ENCODE data around the gene SLC16A3.

The SLC16A3 gene

DNA sequence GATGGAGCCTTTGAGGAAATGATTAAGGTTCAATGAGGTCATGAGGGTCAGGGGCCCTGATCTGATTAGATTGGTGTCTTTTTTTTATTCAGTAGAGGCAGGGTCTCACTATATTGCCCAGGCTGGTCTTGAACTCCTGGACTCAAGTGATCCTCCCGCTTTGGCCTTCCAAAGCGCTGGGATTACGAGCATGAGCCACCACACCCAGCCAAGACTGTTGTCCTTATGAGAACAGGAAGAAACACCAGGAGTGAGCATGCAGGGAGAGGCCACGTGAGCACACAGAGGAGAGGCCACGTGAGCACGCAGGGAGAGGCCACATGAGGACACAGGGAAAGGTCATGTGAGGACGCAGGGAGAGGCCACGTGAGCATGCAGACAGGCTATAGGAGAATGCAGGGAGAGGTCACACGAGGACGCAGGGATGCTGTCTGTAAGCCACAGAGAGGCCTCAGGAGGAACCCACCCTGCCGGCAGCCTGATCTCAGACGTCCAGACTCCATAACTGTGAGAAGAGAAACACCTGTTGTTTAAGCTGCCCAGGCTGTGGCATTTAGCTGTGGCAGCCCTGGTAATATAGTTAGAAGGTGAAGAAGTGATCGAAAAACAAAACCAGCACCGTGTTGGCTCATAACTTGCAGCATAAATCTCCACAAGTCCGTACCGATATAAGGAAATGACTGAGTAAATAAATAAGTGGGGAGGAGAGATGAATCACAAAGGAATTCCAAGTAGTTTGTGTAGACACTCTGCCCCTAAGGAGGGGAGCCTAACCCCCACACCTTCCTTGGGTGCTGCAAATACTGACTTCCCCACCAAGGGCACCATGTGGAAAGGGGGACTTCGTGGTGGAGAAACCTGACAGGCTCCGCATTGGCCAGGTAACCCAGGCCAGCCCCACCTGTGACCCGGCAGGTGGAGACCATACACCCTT, 59.3 kb downstream of the SLC16A3 start:
- DNase-seq = no peak

Measured in DMS79 (cell line).